ENCODE measurements around the gene ARMH1. TPM values are rescaled to one million over a fixed set of nuclear protein-coding genes. Genes with fewer than 3 reads are reported as not detected.

Gene ARMH1
- total and polyA plus RNA-seq, 11 donors: 0.33 to 9.9 (median 0.70) TPM; not detected in 3

DNA sequence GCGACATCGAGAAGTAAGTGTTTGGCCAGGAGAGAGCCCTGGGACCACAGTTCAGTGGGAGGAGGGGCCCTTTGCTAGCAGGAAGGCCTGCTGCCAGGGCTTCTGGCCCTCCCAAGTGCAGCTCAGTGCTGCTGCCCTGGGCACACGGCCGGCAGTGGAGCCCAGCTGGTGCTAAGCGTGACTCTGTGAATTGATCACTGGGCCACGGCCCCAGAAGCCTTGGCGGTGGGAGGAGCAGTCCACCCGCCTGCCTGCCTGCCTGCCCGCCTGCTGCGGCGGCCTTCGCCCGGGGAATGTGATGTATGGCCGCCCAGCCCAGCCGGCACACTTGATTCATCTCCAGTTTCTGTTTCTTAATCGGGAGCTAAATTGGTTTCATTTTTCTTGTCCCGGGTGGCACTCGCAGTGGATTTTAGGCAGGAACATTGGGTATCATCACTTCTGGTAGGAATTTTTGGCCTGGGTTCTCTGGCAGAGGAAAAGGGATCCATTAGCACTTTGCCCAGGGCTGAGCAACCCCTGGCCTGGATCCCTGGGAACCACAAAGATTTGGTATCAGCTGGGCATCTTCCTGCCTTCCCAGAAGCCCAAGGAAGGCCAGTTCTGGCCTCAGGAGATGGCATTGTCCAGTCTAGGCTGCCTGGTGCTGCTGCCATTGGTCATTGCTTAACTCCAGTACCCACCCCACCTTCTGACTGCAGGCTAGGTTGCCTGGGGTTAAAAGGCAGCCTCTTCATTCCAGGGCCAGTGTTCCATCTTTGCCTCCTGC is 28.9 kb upstream of the ARMH1 start:
- Histone ChIP-seq H3K27me3 (no peaks in the 10 kb centered on the region), H3K9me3 (no peaks in the 10 kb centered on the region), H3K4me3 (no peak overlapping the region), H3K36me3 (peaks cover 0 to 100% (median 92%) of the 10 kb centered on the region in 9 donors), H3K4me1 (peaks cover 0 to 48% (median 15%) of the 10 kb centered on the region in 12 donors), H3K27ac (peak overlapping the region in 5 of 12 donors; percentile 2 to 82 (median 26))
- no peak for DNase-seq
- TF ChIP-seq, protein P1, sequence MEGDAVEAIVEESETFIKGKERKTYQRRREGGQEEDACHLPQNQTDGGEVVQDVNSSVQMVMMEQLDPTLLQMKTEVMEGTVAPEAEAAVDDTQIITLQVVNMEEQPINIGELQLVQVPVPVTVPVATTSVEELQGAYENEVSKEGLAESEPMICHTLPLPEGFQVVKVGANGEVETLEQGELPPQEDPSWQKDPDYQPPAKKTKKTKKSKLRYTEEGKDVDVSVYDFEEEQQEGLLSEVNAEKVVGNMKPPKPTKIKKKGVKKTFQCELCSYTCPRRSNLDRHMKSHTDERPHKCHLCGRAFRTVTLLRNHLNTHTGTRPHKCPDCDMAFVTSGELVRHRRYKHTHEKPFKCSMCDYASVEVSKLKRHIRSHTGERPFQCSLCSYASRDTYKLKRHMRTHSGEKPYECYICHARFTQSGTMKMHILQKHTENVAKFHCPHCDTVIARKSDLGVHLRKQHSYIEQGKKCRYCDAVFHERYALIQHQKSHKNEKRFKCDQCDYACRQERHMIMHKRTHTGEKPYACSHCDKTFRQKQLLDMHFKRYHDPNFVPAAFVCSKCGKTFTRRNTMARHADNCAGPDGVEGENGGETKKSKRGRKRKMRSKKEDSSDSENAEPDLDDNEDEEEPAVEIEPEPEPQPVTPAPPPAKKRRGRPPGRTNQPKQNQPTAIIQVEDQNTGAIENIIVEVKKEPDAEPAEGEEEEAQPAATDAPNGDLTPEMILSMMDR (IDR thresholded peaks at IDR 0.05): no peak
- WGBS, 4 donors: 66 to 91% (median 79%) methylated on average over 13 to 18 of the region's 18 CpGs
- peak; percentile 64 to 72 (median 68) for ATAC-seq
- intact Hi-C loops (cut with DNase I): no loop called here

DNA sequence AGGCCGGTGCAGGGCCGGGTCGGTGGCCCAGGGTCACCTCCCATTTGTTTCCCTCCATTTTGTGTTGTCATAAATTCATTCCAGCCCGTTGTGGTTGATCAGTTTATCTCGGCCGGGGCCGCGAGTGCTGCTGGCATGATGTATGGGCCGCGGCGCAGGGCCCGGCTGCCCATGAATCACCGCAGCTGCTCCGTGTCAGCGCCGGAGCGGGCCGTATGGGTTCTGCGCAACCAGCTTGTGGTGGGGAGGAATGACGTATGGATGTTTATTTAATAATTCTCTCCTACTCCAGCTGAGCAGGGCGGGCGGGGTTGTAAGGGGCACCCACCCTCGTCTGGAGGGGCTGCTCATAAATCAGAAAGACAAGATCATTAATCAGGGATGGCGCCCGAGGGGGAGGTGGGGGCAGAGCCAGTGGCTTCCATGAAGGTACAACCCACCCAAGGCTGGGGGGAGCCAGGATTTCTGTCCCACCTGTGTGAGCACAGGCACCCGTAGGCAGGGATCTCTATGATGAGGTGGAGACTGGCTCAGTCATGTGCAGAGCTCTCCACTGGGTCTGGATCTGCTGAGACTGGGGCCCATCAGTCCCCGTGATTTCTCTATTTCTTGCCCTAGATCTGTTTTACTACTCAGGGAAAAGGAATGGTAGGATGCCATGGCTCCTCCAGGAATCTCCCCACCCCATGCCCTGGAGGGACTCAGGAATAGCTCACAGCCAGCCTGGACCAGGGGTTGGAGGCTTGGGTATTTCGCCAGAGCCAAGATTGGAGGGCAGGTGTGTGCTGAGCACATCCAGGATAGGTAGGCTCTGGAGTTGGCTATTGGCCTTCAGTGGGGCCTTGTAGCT is 28.0 kb upstream of the ARMH1 start:
- WGBS, 4 donors: 92 to 95% (median 93%) methylated on average over 28 of the region's 28 CpGs
- ATAC-seq: no peak
- H3K9me3 ChIP-seq: no peaks in the 10 kb centered on the region

DNA sequence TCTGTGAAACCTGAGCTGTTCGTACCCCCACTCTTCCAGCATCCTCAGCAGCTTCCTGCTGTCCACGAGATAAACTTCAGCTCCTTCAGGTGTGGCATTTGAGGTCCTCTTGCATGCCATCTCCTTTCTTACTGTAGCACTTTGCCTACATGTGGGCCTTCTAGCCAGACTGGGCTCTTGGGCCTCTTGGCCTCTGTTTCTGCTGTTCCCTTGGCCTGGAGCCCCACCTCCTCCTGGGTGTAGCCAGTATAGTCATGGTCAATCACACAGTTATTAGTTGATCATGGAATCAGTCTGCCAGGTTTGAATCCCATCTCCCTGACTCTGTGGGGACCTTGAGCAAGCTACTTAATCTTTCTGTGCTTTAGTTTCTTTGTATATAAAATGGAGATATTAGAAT is 26.6 kb upstream of the ARMH1 start:
- TF ChIP-seq, protein P1 (IDR thresholded peaks at IDR 0.05): no peak
- no peak for TF ChIP-seq POLR2A (IDR thresholded peaks at IDR 0.05)
- H3K4me3 ChIP-seq: no peak overlapping the region
- ATAC-seq: no peak
- no peaks in the 10 kb centered on the region for H3K9me3 ChIP-seq
- H3K27ac ChIP-seq: no peak overlapping the region
- DNase-seq: no peak
- peaks cover 0 to 37% (median 12%) of the 10 kb centered on the region in 12 donors for H3K4me1 ChIP-seq
- H3K36me3 ChIP-seq: peaks cover 0 to 94% (median 82%) of the 10 kb centered on the region in 9 donors
- intact Hi-C loops (cut with DNase I): no loop called here
- 77 to 89% (median 82%) methylated on average over 2 of the region's 2 CpGs for WGBS, 4 donors
- H3K27me3 ChIP-seq: no peaks in the 10 kb centered on the region

More for the DNA sequence above, 28.0 kb upstream of the ARMH1 start:
- H3K27me3 ChIP-seq: no peaks in the 10 kb centered on the region
- no peak for TF ChIP-seq POLR2A (IDR thresholded peaks at IDR 0.05)
- TF ChIP-seq, protein P1 (IDR thresholded peaks at IDR 0.05): no peak
- no peak overlapping the region for H3K4me3 ChIP-seq
- DNase-seq: no peak
- H3K27ac ChIP-seq: peak overlapping the region in 2 of 12 donors; percentile 6 to 82
- intact Hi-C loops (cut with DNase I): no loop called here
- peaks cover 0 to 50% (median 15%) of the 10 kb centered on the region in 12 donors for H3K4me1 ChIP-seq
- H3K36me3 ChIP-seq: peaks cover 0 to 100% (median 92%) of the 10 kb centered on the region in 9 donors

Measured in heart left ventricle (tissue), 16 donors.